ENCODE data around the gene LHX6. TPM values are rescaled to one million over a fixed set of nuclear protein-coding genes. Genes with fewer than 3 reads are reported as not detected.

The LHX6 gene
- total and polyA plus RNA-seq, 9 of the 15 experiments (the other 6 are each of a cell fraction or from before 2014, with no cell fraction given), result 2.8 to 16.3 (median 7.9) TPM

DNA sequence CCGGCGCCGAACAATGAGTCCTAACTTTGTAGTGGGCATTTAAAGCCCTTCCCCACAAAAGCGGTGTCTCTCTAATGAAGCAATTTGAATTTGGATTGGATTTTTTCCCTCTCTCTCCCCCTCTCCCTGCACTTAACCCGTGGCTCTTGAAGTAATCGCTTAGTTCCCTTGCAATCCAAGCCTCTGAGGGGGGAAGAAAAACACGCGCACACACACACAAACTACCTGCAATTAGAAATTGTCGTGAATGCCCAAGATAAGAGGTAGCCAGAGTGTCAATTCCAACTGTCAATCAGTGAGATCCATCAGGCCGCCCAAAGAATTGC lies 1.2 kb downstream of the LHX6 start:
- ATAC-seq (no peak), DNase-seq (ENCODE audit: extremely low read depth in 1 of 4, low spot score in 3 of 4) (no peak), FAIRE-seq (no peak)
- Histone ChIP-seq H3K36me3 (ENCODE audit: control insufficient read depth, insufficient read depth, low read length) (no peaks in the 10 kb centered on the region), H3K4me1 (replicated peaks in 1 of 2; ENCODE audit: control insufficient read depth in 2 of 2, insufficient read depth in 2 of 2, low read length in 2 of 2) (peaks cover 14 to 30% of the 10 kb centered on the region in 2 experiments), H3K4me3 (no peak overlapping the region), H3K27me3 (ENCODE audit: control insufficient read depth in 2 of 2, insufficient read depth in 2 of 2, low read length in 2 of 2) (peaks cover 27 to 30% of the 10 kb centered on the region in 2 experiments), H3K9ac (ENCODE audit: insufficient read depth in 1 of 2, low read depth in 2 of 2, low read length in 2 of 2) (no peak overlapping the region), H3K9me1 (ENCODE audit: control insufficient read depth, insufficient read depth, low read length) (peaks cover 5% of the 10 kb centered on the region), H3K4me2 (ENCODE audit: insufficient read depth, low read length) (no peak overlapping the region), H2AFZ (ENCODE audit: low read depth, low read length) (no peak overlapping the region), H4K20me1 (replicated peaks; ENCODE audit: control insufficient read depth, insufficient read depth, low read length) (0 out of 2 replicates have a peak, but pooled peaks cover 6% of the 10 kb centered on the region), H3K27ac (ENCODE audit: extremely low read depth, low read depth, low read length) (no peak overlapping the region), H3K79me2 (ENCODE audit: control insufficient read depth, insufficient read depth, low read length) (no peaks in the 10 kb centered on the region), H3K9me3 (replicated peaks; ENCODE audit: control insufficient read depth, insufficient read depth, low read depth, low read length) (no peaks in the 10 kb centered on the region)
- CTCF ChIA-PET (ENCODE audit: low intra/inter-chr PET ratio), result no interaction called here
- POLR2A ChIA-PET, result no interaction called here
- no TSS peak for BruUV-seq (replicated peaks)
- 47% methylated on average over 7 of the region's 10 CpGs for WGBS (ENCODE audit: insufficient coverage, low coverage, missing lambda C conversion rate)
- in situ Hi-C loops (cut with MboI) (loop anchor here (10.0 kb wide), 1 partner anchor 1963 kb away; no protein-coding TSS in a partner anchor), intact Hi-C loops (cut with micrococcal nuclease) (no loop called here)
- TF ChIP-seq NBN (IDR thresholded peaks at IDR 0.05; ENCODE audit: low read depth) (no peak), MLX (CRISPR knock-in tag; conservative IDR thresholded peaks at IDR 0.05) (no peak)

DNA sequence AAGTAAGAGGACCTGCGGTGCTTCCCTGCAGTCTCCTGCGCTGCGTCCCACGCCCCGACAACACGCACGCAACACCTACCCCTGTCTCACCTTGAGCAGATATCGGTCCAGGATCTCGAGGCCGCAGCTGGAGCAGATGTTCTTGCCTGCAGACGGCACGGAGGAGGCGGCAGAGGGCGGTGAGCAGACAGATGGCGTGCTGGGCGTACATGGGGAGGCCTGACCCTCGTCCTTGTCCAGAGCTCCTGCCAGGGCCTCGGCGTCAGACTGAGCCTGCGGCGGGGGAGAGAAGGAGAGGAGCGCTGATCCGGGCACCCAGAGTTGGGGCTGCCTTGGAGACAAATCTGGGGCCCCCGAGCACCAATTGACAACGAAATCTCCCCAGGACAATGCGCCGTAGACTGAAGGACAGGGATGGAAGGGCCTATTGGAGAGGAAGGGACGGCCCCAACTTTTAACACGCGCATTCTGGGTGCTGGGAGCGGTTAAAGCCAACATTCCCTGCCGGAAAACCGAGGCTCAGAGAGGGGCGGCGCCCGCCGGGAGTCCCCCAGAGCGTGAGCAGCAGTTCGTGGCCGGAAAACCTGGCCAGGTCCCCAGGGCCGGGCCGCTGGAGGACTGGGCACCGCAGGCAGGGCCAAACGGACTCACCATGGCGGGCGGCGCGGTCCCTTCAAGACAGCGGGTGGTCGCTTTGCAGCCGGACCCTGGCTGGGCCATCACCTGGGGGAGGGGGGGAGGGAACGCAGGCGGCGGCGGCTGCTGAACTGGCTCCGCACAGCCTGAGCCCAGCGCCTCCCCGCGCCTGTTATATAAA lies 1.8 kb downstream of the LHX6 start:
- ATAC-seq, result no peak
- H3K79me2 ChIP-seq (ENCODE audit: control insufficient read depth, insufficient read depth, low read length), result no peaks in the 10 kb centered on the region
- H4K20me1 ChIP-seq (replicated peaks; ENCODE audit: control insufficient read depth, insufficient read depth, low read length), result 0 out of 2 replicates have a peak, but pooled peaks cover 6% of the 10 kb centered on the region
- WGBS (ENCODE audit: insufficient coverage, low coverage, missing lambda C conversion rate), result 57% methylated on average over 23 of the region's 59 CpGs
- BruUV-seq (replicated peaks), result no TSS peak
- no peak for FAIRE-seq
- H3K4me3 ChIP-seq, result no peak overlapping the region
- DNase-seq (ENCODE audit: extremely low read depth in 1 of 4, low spot score in 3 of 4), result no peak
- intact Hi-C loops (cut with micrococcal nuclease), result no loop called here
- H3K27me3 ChIP-seq (ENCODE audit: control insufficient read depth in 2 of 2, insufficient read depth in 2 of 2, low read length in 2 of 2), result peaks cover 27 to 30% of the 10 kb centered on the region in 2 experiments
- H3K36me3 ChIP-seq (ENCODE audit: control insufficient read depth, insufficient read depth, low read length), result no peaks in the 10 kb centered on the region
- peaks cover 15 to 30% of the 10 kb centered on the region in 2 experiments for H3K4me1 ChIP-seq (replicated peaks in 1 of 2; ENCODE audit: control insufficient read depth in 2 of 2, insufficient read depth in 2 of 2, low read length in 2 of 2)
- no peaks in the 10 kb centered on the region for H3K9me3 ChIP-seq (replicated peaks; ENCODE audit: control insufficient read depth, insufficient read depth, low read depth, low read length)
- no peak overlapping the region for H3K27ac ChIP-seq (ENCODE audit: extremely low read depth, low read depth, low read length)
- in situ Hi-C loops (cut with MboI), result loop anchor here (10.0 kb wide), 1 partner anchor 1962 kb away; no protein-coding TSS in a partner anchor
- ChIA-PET CTCF (ENCODE audit: low intra/inter-chr PET ratio) (no interaction called here), POLR2A (interaction anchor here (1.5 kb wide), 1 partner anchor 7 kb away, joined by 4 read pairs; no protein-coding TSS in a partner anchor)
- H2AFZ ChIP-seq (ENCODE audit: low read depth, low read length), result no peak overlapping the region
- H3K9me1 ChIP-seq (ENCODE audit: control insufficient read depth, insufficient read depth, low read length), result peaks cover 5% of the 10 kb centered on the region
- H3K9ac ChIP-seq (ENCODE audit: insufficient read depth in 1 of 2, low read depth in 2 of 2, low read length in 2 of 2), result no peak overlapping the region
- H3K4me2 ChIP-seq (ENCODE audit: insufficient read depth, low read length), result no peak overlapping the region
- no peak for TF ChIP-seq NONO (IDR thresholded peaks at IDR 0.05; ENCODE audit: low read depth in 2 of 2, low read length in 1 of 2)
- TF ChIP-seq HNRNPLL (IDR thresholded peaks at IDR 0.05; ENCODE audit: low read depth, low read length, poor library complexity, severe bottlenecking), result no peak
- no peak for TF ChIP-seq CBX3 (IDR thresholded peaks at IDR 0.05; ENCODE audit: borderline replicate concordance in 1 of 2, low read length in 2 of 2)
- TF ChIP-seq RHOXF2B (CRISPR knock-in tag; conservative IDR thresholded peaks at IDR 0.05), result no peak
- TF ChIP-seq PHF8 (IDR thresholded peaks at IDR 0.05; ENCODE audit: borderline replicate concordance, low read length), result no peak
- TF ChIP-seq TAF1 (IDR thresholded peaks at IDR 0.05; ENCODE audit: control insufficient read depth, extremely low read depth, insufficient read depth, low read length, severe bottlenecking), result no peak
- TF ChIP-seq DIDO1 (tag; IDR thresholded peaks at IDR 0.05; ENCODE audit: low read depth), result no peak
- no peak for TF ChIP-seq ZFX (CRISPR knock-in tag; IDR thresholded peaks at IDR 0.05)
- TF ChIP-seq CBX8 (IDR thresholded peaks at IDR 0.05; ENCODE audit: borderline replicate concordance, extremely low read depth, low read depth, low read length, poor library complexity, severe bottlenecking), result no peak

Measured in K562 (cell line).